ENCODE data around the gene IFT22. TPM values are rescaled to one million over a fixed set of nuclear protein-coding genes. Genes with fewer than 3 reads are reported as not detected.

The IFT22 gene
- total RNA-seq, 2 experiments from 2014 or later: 2.7 to 3.3 TPM

- no peaks in the 10 kb centered on the region for H3K36me3 ChIP-seq (ENCODE audit: insufficient read depth, low read length)
- H3K9me3 ChIP-seq (ENCODE audit: control insufficient read depth in 1 of 2, insufficient read depth in 1 of 2, low read length in 2 of 2): peaks cover 29 to 52% of the 10 kb centered on the region in 2 experiments
- no peak overlapping the region for H3K4me3 ChIP-seq (ENCODE audit: low read length)
- peaks cover 5% of the 10 kb centered on the region for H3K4me1 Mint-ChIP-seq (ENCODE audit: low read depth)
- peaks cover 15% of the 10 kb centered on the region for H3K4me1 ChIP-seq (ENCODE audit: insufficient read depth, low read length)
- intact Hi-C loops (cut with DNase I, micrococcal nuclease): loop anchor here in 1 of 2 experiments (10.0 kb wide), 1 partner anchor 64 kb away; the partner anchor contains the start of gene COL26A1
- no peak for TF ChIP-seq CTCF (IDR thresholded peaks at IDR 0.05)
- no peak overlapping the region for H3K27ac ChIP-seq (ENCODE audit: low read depth in 1 of 2, low read length in 2 of 2)
- peaks cover 15% of the 10 kb centered on the region for H3K9me3 Mint-ChIP-seq
- ChIA-PET POLR2A (no interaction called here), CTCF (interaction anchor here (1.2 kb wide), 1 partner anchor 18 kb away, joined by 3 read pairs; no protein-coding TSS in a partner anchor)
- no peak overlapping the region for H3K27ac Mint-ChIP-seq
- H3K27me3 ChIP-seq (ENCODE audit: control insufficient read depth in 1 of 2, insufficient read depth in 2 of 2, low read length in 2 of 2): peaks cover 66 to 75% of the 10 kb centered on the region in 2 experiments
- peaks cover 19% of the 10 kb centered on the region for H3K36me3 Mint-ChIP-seq (ENCODE audit: low read depth)
- ATAC-seq (ENCODE audit: poor library complexity): no peak
- no peak for DNase-seq
- peaks cover 69% of the 10 kb centered on the region for H3K27me3 Mint-ChIP-seq
- H3K4me3 Mint-ChIP-seq: no peak overlapping the region
Observed at GRCh38 chr7:101300465-101301376, 20.9 kb downstream of the IFT22 start.

- ATAC-seq (ENCODE audit: poor library complexity): no peak
- Histone ChIP-seq H3K4me3 (ENCODE audit: low read length) (no peak overlapping the region), H3K4me1 (ENCODE audit: insufficient read depth, low read length) (peaks cover 15% of the 10 kb centered on the region), H3K27ac (ENCODE audit: low read depth in 1 of 2, low read length in 2 of 2) (no peak overlapping the region), H3K9me3 (ENCODE audit: control insufficient read depth in 1 of 2, insufficient read depth in 1 of 2, low read length in 2 of 2) (peaks cover 29 to 49% of the 10 kb centered on the region in 2 experiments), H3K27me3 (ENCODE audit: control insufficient read depth in 1 of 2, insufficient read depth in 2 of 2, low read length in 2 of 2) (peaks cover 69 to 73% of the 10 kb centered on the region in 2 experiments), H3K36me3 (ENCODE audit: insufficient read depth, low read length) (no peaks in the 10 kb centered on the region)
- Mint-ChIP-seq H3K27me3 (peaks cover 71% of the 10 kb centered on the region), H3K36me3 (ENCODE audit: low read depth) (peaks cover 19% of the 10 kb centered on the region), H3K9me3 (peaks cover 15% of the 10 kb centered on the region), H3K4me3 (no peak overlapping the region), H3K27ac (no peak overlapping the region), H3K4me1 (ENCODE audit: low read depth) (peaks cover 5% of the 10 kb centered on the region)
- no peak for DNase-seq
- no peak for TF ChIP-seq CTCF (IDR thresholded peaks at IDR 0.05)
- ChIA-PET POLR2A (no interaction called here), CTCF (no interaction called here)
- intact Hi-C loops (cut with DNase I, micrococcal nuclease): loop anchor here in 1 of 2 experiments (10.0 kb wide), 1 partner anchor 65 kb away; the partner anchor contains the start of gene COL26A1
Observed at GRCh38 chr7:101299511-101300464, 21.8 kb downstream of the IFT22 start.

GRCh38 chr7:101294832-101295121 is 26.8 kb downstream of the IFT22 start:
- Histone ChIP-seq H3K4me1 (ENCODE audit: insufficient read depth, low read length) (peaks cover 13% of the 10 kb centered on the region), H3K4me3 (ENCODE audit: low read length) (no peak overlapping the region), H3K36me3 (ENCODE audit: insufficient read depth, low read length) (no peaks in the 10 kb centered on the region), H3K27me3 (ENCODE audit: control insufficient read depth in 1 of 2, insufficient read depth in 2 of 2, low read length in 2 of 2) (peaks cover 31 to 51% of the 10 kb centered on the region in 2 experiments), H3K27ac (ENCODE audit: low read depth in 1 of 2, low read length in 2 of 2) (no peak overlapping the region), H3K9me3 (ENCODE audit: control insufficient read depth in 1 of 2, insufficient read depth in 1 of 2, low read length in 2 of 2) (peaks cover 0 to 10% of the 10 kb centered on the region in 2 experiments)
- ATAC-seq (ENCODE audit: poor library complexity): no peak
- Mint-ChIP-seq H3K27ac (no peak overlapping the region), H3K9me3 (no peaks in the 10 kb centered on the region), H3K4me3 (no peak overlapping the region), H3K27me3 (peaks cover 75% of the 10 kb centered on the region), H3K36me3 (ENCODE audit: low read depth) (no peaks in the 10 kb centered on the region), H3K4me1 (ENCODE audit: low read depth) (peaks cover 4% of the 10 kb centered on the region)
- no peak for TF ChIP-seq CTCF (IDR thresholded peaks at IDR 0.05)
- intact Hi-C loops (cut with DNase I, micrococcal nuclease): no loop called here
- no peak for DNase-seq
- ChIA-PET POLR2A (no interaction called here), CTCF (no interaction called here)

All from CD4-positive, alpha-beta T cell (primary cell).